COLO668 (cell line): ENCODE data around the gene VGF.
"Not testable (repeated sequence)": the region's sequence is repeated elsewhere in the genome, so short reads cannot be mapped to it uniquely, and the experiment has no call there.

Source experiments
- DNase-seq: peaks from one replicate; lab custom pipeline; 2025; ENCODE audit not compliant: unreplicated experiment; lab: John Stamatoyannopoulos, UW

The VGF gene

GRCh38 chr7:101120315-101120714, 45.1 kb downstream of the VGF start:
- no peak for DNase-seq

DNA sequence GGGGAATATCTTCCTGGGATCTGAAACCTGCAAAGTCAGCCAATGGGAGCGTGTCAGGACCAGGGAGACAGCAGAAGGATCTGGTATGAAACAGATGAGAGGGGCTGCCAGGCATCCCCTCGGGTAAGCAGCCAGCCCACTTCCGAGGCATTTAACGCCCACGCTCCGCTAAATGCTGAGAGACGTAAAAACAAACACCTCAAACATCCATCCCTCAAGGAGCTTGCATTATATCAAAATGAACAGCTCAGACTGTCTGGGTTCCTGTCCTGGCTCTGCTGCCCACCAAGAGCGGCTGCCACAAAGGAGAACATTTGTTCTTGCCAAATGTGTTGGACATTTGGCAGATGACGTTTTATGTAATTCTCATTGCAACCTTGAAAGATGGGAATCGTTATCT, 45.5 kb downstream of the VGF start:
- no peak for DNase-seq

- no peak for DNase-seq
Measured at GRCh38 chr7:101118856-101119255, 46.5 kb downstream of the VGF start.

DNA sequence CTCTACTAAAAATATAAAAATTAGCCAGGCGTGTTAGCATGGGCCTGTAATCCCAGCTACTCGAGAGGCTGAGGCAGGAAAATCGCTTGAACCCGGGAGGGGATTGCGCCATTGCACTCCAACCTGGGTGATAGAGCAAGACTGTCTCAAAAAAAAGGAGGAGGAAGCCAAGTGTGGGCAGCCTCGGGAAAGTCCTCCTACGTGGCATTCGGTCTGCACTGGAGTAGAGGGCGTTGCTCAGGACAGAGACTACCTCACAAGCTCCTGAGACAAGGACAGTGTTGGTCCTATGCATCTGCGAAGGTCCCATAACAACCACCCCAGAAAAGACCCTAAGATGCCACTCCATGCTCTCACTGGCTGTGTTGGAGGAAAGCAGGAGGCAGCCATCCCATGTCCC, 48.5 kb downstream of the VGF start:
- no peak for DNase-seq

DNA sequence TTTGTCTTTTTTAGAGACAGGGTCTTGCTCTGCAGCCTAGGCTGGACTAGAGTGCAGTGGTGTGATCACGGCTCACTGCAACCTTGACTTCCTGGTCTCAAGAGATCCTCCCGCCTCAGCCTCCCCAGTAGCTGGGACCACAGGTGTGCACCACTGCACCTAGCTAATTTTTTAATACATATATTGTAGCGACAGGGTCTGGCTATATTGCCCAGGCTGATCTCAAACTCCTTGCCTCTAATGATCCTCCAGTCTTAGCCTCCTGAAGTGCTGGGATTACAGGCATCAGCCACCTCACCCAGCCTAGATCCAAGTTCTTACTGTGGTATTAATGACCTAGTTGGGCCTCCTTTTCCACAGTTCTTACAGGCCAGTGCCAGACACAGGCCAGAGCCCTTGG, 50.2 kb downstream of the VGF start:
- DNase-seq = no peak

DNA sequence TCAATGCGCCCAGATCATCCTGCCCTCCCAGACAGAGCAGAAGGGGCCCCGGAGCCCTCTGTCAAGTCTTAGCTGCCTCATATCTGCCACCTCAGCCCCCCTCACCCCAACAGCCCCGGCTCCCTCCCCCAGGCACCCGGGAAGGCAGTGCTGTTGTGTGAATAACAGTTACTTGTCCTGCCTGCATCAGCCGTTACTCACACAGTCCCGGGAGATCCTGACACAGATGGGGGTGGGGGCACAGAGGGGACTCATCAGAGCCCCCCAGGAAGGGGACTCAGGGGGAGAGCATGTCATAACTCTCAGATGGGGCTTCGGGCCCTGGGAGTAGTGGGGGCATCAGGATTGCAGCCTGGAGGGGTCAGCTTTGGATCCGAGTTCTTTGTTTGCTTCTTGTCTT, 50.9 kb downstream of the VGF start:
- DNase-seq = no peak

DNA sequence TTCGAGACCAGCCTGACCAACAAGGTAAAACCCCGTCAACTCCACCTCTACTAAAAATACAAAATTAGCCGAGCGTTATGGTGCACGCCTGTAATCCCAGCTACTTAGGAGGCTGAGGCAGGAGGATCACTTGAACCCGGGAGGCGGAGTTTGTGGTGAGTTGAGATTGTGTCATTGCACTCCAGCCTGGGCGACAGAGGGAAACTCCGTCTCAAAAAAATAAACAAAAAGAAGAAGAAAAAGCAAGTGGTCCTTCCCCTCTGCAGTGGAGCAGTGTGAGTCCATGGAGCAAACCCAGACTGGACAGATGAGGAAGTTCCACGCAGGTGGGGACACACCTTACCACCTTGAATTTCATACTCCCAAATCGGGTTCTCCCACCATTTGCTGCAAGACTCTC, 51.5 kb downstream of the VGF start:
- no peak for DNase-seq

GRCh38 chr7:101113140-101113539, 52.2 kb downstream of the VGF start:
- DNase-seq = not testable (repeated sequence)
